GM12878 (cell line): Measurements from ENCODE around the gene PCCA.

Experiments
- STAT1 ChIP-seq: fragments of 450-650 bp; conservative IDR thresholded peaks from 2 replicates; pipeline ENCODE4 v1.6.1; 2014; ENCODE audit warnings: antibody characterized with exemption, mild to moderate bottlenecking
- TCF7 ChIP-seq: IDR thresholded peaks from 2 replicates; pipeline ENCODE4 v1.6.1; 2014; ENCODE audit warnings: antibody characterized with exemption, borderline replicate concordance
- TF ChIP-seq, protein P1 (sequence below), 3 experiments: IDR thresholded peaks in 2 of 3; conservative IDR thresholded peaks in 1 of 3; 2 replicates each; pipeline ENCODE4 v1.5.1; 2011; ENCODE audit warnings: low read depth in 3 of 3, low read length in 3 of 3, mild to moderate bottlenecking in 3 of 3, control low read depth in 2 of 3, moderate library complexity in 2 of 3, inconsistent platforms in 1 of 3, mixed read lengths in 1 of 3; ENCODE audit not compliant: control insufficient read depth in 2 of 3, insufficient read depth in 1 of 3; ENCODE audit errors: extremely low read depth in 1 of 3

DNA sequence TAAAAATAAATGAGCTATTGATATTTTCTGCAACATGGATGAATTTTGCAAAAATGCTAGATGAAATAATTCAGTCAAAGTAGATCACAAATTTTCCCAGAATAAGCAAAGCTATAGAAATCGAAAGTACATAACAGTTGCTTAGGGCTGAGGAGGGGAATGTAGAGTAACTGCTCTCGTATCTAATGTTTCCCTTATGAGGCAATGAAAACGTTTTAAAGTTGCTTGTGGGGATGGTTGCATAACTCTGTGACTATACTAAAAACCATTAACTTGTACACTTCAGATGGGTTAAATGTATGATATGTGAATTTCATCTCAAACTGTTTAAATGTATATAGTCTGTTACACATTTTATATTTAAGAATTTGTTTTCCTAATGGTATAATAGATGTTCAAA lies 268.0 kb downstream of the PCCA start:
- TF ChIP-seq STAT1: no peak
- TF ChIP-seq, protein P1, sequence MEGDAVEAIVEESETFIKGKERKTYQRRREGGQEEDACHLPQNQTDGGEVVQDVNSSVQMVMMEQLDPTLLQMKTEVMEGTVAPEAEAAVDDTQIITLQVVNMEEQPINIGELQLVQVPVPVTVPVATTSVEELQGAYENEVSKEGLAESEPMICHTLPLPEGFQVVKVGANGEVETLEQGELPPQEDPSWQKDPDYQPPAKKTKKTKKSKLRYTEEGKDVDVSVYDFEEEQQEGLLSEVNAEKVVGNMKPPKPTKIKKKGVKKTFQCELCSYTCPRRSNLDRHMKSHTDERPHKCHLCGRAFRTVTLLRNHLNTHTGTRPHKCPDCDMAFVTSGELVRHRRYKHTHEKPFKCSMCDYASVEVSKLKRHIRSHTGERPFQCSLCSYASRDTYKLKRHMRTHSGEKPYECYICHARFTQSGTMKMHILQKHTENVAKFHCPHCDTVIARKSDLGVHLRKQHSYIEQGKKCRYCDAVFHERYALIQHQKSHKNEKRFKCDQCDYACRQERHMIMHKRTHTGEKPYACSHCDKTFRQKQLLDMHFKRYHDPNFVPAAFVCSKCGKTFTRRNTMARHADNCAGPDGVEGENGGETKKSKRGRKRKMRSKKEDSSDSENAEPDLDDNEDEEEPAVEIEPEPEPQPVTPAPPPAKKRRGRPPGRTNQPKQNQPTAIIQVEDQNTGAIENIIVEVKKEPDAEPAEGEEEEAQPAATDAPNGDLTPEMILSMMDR (IDR thresholded peaks at IDR 0.05 in 2 of 3, conservative IDR thresholded peaks at IDR 0.05 in 1 of 3; ENCODE audit: control insufficient read depth in 2 of 3, extremely low read depth in 1 of 3, insufficient read depth in 1 of 3, low read depth in 3 of 3, low read length in 3 of 3): no peak
- no peak for TF ChIP-seq TCF7
